Retina (tissue), 1 donor: ENCODE measurements around the gene HOXB6.

Experiments used
- DNase-seq: peaks from one replicate; pipeline ENCODE4 v3.0.0-alpha.2; 2016

Gene HOXB6

DNA sequence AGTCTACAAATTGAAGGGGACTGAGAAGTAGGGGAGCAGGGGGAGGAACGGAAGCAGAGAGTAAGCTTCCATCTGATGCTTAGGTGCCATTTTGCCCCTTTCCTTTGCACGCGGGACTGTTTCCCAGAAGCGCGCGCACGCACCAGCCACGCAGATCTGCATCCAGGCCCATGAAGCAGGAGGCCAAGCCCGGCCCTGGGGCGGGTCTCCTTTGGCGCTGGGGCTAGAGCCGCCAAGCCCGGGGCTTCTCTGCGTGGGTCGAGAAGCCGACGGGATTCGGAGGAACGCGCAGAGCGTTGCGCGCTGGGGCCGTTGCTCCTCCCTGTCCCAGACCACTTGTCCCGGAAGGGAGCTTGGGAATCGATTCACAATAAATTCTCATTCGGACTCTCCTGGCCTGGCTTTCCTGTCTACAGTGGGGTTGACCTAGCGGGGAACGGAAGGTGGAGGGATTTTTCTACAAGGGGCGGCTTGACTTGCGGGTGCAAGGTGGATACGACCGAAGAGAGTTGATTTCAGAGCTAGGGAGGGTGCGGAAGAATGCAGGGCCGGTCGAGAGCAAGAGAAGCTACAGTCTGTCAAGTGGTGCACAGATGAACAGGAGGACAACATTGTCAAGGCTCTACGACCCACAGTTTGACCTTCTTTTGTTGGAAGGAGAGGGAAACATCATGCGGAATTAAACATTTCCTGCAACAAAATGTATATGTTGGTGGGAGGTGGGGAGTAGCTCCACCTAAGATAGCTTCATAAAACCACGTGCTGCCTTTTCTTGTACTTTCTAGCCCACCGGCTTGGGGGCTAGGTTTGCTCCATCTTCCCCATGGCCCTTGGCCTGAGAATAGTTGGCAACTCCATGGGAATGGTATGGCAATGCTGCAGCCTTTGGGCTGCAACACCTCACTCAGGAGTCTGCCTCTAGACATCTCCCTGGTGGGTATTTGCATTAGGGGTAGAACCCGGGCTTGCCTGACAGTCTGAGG lies 16.9 kb upstream of the HOXB6 start:
- no peak for DNase-seq

DNA sequence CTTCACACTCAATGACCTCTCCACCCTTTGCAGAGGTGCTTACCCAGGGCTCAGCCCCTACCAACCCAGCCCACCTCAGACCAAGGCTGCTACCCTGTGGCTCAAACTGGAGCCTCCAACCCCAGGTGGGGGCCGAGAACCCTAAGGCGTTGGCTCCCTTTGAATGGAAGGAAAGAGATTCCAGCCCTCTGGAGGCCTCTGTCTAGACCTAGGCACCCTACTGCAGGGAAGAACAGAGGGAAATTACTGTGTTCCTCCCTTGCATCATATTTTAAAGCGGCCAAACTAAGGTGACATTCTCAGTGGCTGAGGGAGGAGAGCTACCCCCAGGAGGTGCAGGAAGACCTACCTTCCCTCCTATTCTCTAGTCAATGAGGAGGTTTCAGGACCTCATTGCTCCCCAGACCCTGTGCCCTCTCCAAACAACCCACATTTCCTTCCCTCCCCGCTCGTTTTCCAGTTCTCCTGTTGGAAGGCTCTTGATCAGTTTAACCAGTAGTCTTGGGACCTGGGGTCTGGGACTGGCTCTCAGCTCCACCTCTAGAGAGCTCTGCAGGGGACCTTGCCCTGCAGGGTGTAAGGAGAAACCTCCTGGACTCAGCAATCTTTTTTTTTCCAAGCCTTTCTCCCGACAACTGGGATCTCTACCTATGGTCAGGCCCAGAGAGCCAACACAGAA lies 15.8 kb upstream of the HOXB6 start:
- DNase-seq, result no peak

DNA sequence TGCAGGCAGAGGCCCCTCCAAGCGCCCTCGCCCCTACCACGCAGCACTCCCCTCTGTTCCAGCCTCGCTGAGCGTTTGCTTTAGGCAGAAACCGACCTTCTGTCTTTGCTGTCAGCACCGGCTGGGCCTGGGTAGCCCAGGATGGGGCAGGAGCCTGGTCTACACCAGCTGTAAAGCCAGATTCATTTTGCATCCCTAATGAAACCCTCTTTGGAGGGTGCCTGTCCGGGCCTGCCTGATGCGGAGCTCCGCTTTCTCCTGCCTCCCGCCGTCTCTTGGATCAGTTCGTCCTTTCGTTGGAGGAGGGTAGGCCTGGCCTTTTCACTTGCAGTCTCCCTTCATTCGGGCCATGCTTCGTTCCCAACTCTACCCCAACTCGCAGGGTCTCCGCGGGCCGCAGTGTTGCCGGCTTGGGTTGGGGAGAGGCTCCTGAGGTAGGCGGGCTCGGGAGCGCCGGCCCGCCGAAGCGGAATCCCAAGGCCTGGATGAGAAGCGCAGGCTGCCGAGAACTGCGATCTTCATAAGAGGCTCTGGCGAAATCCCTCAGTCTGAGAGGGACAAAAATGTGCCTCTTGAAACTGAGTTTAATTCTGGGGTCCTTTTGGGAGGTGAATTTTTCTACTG lies 15.2 kb upstream of the HOXB6 start:
- DNase-seq, result no peak

DNA sequence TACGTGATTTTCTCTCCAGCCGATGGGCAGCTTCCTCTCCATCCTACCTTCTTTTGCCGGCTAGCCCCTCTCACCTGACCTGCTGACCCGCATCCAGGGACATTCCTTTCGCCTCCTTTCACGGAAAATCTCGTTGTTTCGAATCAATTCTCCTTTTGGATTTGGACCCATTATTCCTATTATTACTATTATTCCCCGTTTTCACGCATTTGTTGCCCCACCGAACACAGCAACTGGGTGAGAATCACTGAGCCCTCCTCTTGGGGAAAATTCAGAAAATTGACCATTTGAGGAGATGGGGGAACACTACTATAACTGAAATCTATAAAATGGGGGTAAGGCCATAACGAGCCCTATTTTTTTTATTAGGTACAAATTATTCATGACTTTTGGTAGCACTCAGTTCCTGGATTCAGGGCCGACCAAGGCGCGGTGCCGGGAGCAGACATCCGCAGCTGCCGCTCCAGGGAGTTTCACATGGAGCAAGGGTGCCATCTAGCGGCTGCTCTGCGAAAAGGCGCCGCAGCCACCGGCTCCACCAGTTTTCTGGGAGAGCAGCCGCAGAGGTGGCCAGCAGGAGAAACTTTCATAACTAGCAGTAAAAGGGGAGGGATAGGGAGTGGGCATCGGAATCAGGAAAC lies 13.6 kb upstream of the HOXB6 start:
- peak; percentile 94 for DNase-seq

DNA sequence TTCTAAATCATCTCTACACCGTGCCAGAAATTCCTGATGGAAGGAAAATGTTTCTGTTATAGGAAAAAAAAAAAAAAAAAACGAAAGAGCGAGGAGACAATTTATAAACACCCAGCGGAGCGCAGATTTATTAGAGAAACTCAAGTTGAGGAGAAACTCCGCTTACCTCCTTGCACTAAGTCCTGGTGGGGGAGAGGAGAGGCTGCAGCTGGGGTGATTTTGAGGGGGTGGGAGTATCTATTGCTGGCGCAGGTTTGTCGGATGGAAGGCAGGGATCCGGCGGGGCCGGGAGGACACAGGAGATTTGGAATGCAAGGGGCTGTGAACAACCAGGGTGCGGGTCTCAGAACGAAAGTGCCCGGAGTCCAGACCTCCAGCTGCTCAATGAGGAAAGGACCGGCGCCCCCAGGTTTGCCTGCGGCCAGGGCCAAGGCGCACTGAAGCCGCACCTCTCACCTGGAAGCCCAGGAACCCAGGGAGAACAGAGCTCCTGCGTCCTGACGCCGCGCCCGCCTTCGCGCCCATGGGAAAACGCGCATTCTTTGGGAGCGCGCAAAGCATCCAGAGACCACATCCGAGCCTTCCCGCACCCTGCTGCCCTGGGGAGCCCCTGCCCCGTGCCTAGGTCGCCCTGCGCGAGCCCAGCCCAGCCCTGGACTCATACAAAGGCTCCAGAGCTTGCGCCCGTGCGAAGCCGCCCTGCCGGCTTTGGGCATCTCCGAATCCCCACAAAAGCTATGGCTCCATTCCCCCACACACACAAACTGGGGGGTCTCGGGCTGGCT lies 12.9 kb upstream of the HOXB6 start:
- DNase-seq, result no peak

DNA sequence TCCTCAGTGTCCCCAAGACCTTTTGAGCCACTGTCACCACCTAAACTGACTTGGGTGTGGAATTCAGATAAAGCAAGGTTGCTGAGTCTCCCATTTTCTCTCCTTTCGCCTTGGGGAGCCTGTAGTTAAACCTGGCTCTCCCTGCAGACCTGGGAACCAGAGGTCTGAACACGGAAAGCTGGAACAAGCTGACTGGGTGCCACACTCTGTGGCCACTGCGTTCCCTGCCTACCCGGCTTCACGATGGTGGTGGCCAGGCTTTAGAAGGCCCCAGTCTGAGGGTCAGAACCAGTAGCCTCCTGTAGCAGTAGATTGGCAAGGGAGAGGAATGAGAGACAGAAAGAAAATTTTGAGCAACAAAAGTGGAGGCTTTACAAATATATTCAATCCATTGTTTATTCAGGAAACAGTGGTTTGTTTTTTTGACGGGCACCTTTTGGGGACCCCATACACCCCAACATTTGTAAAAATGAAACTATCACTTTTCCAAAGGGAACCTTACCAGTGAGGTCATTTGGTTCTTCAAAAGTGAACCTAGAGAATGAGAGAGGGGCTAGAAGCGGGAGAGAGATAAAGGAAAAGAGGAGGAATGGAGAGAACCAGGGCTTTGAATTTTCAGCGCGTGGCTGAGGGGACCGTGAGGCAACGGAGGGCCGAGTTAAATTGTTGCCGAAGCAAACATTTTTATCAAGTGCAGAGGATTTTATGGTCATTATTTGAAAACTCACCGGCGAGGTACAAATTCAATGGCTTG lies 12.1 kb upstream of the HOXB6 start:
- no peak for DNase-seq

DNA sequence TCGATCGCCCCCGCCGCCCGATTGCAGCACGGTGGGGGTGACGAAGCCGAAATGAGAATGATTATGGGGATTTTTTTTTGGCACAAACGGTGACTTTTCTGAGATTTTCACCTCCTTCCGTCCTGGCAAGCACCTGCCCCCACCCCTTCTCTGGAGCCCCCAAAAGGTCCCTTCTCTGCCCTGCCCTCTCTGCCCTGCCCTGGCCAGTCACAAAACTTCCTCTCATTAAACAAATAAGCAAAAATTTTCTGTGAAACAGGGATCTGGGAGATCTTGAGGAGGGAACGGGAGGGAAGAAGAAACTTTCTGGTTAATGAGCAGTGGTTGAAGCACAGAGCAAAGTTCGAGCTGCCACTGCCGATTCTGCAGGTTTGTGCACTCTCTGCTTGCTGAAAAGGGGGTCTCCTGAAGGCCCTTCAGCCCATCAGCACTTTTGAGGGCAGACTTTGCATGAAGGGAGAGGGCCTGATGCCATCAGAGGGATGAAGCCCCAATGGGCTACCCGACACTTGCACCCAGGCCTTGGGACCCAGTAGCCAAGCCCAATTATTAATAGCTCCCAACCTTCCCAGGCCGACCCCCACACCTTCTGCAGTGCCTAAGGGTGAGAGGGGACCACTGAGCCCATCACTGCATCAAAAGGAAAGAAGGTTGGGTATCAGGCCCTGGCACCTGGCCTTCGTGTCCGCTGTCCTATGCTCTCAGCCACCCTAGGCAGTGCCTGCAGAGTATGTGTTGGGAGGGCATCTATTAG lies 11.4 kb upstream of the HOXB6 start:
- no peak for DNase-seq

DNA sequence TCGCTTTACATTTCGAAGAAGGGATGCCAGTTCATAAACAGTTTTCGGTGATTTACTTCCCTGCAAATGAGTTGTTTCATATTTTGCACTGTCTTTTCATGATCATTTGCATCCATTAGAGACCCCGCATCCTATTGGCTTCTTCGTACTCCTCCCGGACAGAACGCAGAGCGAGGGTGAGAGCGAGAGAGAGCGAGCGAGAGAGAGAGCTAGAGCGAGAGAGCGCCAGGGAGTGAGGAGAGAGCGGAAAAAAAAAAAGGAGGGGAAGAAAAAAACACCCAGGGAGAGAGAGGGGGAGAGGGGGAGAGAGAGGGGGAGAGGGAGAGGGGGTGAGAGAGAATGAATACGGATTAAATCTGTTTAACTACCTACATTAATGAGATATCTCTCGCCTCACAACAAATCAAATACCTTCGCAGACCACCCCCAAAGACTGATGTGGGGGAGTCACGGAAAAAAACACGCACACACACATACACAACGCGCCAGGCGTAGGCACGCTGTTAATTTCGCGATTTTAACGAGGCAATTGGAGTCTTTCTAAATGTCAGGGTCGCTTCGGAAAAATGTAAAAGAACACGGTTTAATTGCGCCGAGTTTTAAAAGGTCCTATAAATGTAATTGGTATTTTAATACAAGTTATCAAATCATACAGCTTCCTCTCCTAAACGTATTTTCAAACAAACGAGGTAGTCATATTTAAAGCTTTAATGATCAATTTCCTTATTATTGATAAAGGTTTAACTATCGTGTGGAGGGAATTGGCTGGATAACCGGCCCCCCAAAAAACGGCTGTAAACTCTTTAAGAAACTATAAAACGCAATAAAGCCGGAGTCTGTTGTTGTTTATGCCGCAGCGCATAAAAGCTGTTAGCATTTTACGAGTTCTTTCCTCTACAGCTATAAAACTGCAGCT lies 10.5 kb upstream of the HOXB6 start, which contains the start of gene HOXB8:
HOXB8 (minus strand) TSS at position 246 of the 916 bp plus-strand sequence. CDS start 588 bp downstream, outside the sequence.
- no peak for DNase-seq

DNA sequence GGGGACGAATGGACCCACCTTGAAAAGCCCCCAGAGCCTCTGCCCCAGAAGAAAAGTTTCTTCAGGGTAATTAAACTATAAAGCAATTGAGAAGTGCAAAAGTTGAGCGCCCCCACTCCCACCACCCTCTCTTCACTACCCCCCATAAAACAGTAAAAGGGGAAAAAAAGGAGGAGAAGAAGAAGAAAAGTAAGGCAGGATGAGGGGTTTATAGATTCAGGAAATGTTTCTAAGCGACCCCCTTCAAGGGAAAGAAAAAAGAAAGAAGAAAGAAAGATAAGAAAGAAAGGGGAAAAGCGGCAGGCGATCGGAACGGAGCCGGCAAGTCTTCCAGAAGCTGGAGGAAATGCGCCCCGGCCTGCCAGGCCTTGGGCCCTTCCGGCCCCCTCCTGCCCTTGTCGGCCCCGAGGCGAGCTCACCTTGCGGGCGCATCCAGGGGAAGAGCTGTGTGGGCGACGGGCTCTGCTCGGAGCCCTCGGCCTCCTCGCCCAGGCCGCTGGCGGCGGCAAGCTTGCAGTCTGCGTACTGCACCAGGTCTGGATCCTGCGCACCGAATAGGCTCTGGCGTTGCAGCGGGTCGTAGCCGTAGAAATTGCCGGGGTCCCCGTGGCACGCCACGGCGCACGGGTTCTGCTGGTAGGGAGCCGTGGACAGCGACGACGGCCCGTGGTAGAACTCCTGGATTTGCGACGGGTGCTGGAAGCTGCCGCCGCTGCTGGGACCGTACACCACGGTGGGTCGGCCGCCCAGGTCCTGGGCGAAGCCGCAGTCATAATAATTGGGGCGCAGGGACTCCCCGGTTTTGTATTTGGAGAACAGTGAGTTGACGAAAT lies 9.3 kb upstream of the HOXB6 start:
- DNase-seq, result no peak

DNA sequence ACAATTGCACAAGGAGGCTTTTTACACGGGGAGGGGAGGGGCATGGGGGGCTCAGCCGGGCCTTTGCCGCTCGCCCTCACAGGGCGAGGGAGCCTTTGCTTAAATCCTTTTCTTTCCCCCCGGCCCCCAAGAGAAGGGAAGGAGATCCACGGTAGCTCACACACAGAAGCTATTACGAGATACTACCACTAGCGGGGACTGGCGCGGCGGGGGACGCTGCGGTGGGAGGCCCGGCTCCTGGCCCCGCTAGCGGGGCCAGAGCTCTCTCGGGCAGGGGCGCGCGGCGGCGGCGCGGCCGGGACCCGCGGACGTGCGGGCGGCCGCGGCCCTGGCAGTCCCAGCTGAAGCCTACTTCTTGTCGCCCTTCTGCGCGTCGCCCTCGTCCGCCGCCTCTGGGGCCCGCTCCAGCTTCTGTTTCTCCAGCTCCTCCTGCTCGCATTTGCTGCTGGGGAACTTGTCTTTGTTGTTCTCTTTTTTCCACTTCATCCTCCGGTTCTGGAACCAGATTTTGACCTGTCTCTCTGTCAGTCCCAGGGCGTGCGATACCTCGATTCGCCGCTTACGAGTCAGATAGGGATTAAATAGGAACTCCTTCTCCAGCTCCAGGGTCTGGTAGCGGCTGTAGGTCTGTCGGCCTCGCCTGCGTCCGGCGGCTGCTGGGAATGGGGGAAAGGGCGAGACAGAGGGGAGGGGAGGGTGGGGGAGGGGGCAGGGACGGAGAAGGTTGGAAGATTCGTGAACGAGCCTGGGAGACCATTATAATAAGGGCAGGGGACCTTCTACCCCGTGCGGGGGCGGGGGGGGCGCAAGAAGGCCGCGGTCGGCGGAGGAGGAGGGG lies 8.3 kb upstream of the HOXB6 start:
- DNase-seq, result no peak

DNA sequence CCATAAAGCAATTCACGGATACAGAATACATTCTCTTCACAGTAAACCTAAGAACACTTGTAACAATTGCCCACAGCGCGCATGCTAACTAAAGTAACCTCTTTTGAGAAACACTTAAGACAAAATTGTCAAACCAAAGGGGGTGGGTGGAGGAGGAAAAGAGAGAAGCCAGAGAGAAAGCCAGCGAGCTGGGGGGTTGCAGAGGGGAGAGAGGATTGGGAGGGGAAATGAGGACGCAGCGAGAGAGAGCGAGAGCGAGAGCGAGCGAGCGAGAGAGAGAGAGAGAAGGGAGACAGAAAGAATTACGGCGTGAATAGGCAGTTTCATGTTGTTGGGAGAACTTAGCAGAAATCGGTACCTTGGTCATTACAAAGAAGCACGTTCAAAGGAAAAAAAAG lies 7.7 kb upstream of the HOXB6 start:
- DNase-seq, result no peak

DNA sequence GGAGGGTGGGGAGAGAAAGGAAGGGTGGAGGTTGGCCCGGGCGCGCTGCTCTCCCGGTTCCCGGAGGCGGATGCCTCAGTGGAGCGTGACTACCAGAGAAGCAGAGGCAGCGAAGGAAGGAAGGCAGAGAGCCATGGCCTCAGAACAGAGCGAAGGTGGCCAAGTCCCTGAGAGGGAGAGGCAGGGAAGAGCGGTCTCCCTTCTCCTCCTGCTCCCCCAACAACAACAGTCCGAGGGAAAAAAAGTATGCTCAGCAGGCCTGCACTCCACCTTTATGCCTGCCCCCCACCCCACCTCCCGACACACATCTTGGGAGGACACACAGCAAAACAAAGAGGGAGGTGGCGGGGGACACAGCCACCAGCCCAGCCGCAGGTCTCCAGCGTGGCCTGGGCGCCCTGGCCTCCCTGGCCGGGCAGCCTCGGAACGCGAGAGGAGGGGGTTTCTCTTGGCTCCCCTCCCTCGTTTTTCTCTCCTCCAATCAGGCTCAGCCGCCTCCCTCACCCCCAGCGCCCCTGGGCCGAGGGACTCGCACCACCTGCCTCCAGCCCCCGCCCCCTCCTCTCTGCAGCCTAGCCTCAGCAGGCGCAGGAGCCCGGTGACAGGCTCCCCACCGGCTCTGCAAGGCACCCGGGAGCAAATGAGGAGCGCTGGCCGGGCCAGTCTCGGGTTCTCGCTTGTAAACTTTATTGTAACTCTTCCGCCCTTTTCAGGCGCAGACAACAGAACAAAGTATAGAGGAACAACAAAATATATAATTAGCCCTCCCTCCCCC lies 7.1 kb upstream of the HOXB6 start:
- no peak for DNase-seq

DNA sequence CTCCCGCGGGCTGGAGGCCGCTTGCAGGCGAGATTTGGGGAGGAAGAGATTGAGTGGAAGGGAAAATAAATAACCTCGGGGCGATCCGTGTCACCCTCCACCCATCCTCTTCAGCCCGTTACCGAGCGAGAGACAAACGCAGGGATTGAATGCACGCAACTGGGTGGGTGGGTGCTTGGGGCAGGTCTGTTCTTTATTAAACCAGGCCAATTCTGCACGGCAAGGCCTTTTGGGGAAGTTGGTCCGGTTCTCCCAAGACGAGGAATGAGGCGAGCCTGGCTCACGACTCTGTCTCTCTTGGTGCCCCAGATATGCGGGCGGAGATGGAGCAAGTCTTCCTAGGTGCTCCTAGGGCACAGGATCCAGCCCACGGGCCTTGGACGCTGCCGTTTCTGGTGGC lies 6.4 kb upstream of the HOXB6 start:
- no peak for DNase-seq

DNA sequence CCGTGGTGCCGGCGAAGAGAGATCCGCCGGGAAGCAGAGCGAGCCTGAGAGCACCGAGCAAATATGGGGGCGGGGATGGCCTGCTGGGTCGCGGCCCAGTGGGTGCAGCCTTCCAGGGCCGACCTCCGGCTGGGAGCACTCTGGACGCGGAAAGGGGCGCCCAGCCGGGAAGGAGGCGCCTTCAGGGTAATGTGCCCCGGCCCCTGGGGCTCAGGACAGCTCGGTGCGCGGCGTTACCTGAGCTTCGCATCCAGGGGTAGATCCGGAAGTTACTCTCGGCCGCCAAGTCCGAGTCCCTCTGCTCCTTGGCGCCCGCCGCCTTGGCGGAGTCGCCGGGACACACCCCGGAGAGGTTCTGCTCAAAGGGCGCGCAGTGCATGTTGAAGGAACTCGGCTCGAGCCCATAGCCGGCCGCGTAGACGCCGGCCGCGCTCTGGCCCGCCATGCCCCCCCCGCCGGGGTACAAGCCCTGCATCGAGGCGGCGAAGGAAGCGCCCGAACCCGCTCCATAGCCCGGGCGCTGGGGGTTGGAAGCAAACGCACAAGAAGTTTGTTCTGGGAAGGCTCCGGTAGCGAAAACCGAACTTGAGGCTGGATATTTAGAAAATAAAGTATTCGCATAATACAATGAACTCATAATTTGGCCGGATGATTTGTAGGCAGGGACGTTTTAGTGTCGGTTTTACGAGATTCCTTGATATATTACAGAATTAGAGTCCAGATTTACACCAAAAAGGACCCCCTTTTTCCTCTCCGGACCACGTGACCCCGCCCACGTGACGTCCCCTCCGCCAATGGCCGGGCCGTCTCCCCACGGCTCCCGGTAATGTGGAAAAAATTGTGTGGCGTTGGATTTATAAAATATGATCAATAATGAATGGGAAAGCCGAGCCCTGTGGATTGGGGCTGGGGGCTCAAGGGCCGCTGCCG lies 5.8 kb upstream of the HOXB6 start, which contains the start of gene HOXB7:
HOXB7 (minus strand) TSS at position 736 of the 930 bp plus-strand sequence; CDS start at position 637, 99 bp downstream.
- DNase-seq, result peak; percentile 77

DNA sequence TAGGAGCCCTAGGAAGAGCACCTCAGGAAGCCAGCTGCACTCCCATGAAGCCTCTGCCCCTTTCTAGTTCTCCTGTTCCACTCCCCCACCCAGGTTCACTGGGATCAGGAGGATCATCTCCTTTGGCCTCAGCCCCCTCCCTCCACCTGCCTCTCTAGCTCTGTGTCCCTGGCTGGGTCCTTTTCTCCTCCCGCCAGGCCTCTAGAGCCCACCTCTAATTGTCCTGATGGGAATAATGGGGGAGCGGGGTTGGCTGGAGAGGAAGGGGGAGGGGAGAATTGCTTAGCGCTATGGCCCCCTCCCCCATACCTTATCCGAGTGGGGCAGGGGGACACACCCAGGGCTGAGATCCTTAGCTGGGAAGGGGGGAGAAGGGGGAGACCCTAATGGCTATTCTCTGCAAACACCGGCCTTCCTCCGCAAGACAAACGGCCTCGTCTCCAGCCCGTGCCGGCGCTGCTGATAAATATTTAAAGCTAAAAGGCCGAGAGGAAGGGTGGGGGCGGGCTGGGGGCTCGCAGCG lies 5.0 kb upstream of the HOXB6 start:
- DNase-seq, result no peak
